ENCODE data around the gene PUM2.

Gene PUM2

DNA sequence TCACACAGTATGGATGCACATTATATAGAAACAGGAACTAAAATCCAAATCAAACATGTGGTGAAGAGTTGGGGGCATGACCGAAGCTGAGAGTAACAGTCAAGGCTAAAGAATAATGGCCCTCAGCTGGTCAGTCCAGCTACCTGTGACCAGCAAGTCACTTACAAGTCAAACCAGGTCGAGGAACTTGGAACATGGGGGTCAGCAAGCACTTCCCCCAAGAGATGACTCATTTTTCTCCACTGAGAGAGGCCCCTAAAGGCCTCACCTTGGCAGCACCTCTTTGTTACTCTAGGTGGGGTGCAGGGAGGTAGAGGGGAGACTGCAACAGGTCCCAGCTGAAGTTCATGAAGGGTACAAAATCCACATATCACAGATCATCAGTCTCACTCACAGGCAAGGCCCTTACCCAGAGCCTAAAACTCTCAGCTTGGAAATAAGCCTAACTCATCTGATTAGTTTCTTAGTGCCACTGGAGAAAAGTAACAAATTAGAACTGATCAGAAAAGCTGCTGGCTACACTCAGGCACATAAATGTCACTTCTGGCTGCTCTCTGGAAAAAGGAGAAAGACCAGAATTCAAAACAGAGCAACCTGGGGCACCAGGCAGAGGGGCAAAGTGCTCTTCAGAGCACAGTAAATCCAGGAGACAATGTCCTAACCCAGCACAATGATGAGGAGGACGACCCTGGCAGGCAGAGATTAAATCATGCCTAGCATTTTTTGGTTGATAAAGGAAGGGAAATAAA is 129.7 kb downstream of the PUM2 start:
- no peak overlapping the region for H3K4me3 ChIP-seq (ENCODE audit: low read length)
- no peak for TF ChIP-seq ZNF274 (IDR thresholded peaks at IDR 0.05; ENCODE audit: low read depth, low read length)

DNA sequence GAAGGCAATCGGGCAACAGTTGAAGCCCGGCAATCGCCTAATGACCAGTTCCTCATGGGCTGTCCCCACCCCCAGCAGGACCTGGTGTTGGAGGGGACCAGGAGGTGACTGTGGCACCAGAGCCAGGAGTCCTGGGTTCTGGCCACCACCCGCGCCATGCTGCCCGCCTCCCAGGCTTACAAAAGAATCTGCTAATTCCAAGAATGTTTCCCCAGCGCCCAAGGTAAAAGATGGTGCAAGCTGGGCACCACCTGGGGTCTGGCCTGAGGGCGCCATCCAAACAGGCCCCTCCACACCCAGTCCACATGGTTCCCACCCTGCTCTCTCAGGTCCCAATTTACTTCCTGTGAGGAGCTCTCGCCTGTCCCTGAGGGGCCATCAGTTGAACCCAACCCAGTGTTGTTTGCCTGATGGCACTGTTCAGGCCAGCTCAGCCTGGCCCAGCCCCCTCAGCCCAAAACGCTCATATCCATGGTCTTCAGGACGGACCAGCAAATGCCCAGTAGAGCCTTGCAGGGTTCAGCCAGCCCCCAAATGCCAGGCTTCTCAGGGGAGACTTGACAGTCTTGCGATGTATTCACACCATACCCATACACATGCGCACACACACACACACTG is 130.8 kb downstream of the PUM2 start:
- no peak for TF ChIP-seq ZNF274 (IDR thresholded peaks at IDR 0.05; ENCODE audit: low read depth, low read length)
- no peak overlapping the region for H3K4me3 ChIP-seq (ENCODE audit: low read length)

DNA sequence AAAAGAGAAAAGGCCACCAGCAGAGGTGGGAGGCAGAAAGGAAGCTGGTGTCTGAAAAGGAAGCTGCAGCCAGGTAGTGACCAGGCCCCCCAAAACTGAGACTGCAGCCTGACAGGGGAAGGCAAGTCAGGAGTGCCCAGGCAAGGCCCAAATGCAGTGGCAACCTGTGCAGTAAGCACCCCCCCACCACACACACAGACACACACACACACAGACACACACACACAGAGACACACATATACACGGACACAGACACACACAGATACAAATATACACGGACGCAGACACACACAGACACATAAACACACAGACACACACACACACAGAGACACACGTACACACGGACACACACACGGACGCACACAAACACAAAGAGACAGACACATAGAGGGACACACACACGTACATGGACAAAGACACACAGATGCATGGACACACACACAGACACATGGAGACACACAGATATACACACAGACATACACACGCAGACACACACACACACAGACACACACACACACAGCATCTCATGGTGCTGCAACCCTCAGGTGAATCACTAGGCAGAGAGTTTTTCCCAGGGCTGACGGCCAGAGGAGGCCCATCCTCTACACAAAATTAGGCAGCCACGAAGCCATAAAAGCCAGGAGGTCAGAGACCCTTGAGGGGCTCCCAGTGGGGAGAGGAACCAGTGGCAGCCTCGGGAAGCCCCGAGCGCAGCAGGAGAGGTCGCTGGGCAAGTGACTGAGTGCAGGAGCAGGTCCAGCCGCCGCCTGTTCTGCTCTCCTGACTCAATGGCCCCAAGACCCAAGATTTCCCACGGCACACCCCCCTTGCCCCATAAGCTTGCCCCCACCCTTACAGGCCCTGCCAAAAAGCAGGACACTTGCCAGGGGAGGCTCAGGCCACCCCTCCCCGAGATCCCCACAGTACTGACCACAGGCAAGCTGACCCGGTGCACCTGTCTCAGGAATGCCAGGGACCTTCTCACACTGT is 132.0 kb downstream of the PUM2 start:
- H3K4me3 ChIP-seq (ENCODE audit: low read length), result no peak overlapping the region
- no peak for TF ChIP-seq ZNF274 (IDR thresholded peaks at IDR 0.05; ENCODE audit: low read depth, low read length)

DNA sequence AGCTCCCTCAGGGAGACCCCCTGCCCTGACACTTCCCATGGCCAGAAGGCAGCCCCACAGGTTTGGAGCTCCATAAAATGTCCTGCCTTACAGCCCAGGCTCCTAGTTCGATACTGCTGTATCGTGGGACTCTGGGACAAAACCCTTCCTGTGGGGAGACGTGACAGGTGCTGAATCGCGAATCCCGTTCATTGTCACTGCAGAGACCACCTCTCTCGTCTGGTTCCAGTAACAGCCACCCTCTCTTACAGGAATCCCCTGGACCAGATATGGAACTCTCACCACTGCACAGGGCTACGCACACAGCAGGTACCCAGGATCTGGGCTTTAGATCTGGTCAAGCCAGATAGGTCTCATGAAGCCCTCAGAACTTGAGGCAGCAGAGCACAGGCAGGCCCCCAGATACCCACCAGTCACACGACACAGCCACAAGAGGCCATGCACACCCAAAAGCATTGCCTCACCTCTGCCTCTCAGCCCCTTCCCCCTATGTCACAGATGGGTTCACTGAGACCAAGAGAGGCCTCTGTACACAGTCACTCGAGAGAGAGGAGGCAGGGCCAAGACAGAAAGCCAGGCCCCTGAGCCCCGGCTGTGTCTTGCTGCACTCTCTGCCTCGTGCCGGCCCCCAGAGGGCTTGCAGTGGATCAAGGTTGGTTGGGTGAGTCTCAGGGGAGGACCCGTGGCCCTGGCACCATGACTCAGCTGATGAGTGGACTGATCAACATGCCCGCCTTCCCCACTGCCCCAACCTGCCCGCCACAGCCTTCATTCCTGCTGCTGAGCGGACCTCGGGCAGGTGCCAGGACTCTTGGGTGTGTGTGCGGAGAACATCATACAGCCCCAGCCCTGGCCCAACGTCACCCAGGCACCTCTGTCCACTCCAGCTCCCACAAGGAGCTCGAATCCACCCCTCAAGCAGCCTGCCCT is 133.3 kb downstream of the PUM2 start:
- no peak for TF ChIP-seq ZNF274 (IDR thresholded peaks at IDR 0.05; ENCODE audit: low read depth, low read length)
- H3K4me3 ChIP-seq (ENCODE audit: low read length), result no peak overlapping the region

DNA sequence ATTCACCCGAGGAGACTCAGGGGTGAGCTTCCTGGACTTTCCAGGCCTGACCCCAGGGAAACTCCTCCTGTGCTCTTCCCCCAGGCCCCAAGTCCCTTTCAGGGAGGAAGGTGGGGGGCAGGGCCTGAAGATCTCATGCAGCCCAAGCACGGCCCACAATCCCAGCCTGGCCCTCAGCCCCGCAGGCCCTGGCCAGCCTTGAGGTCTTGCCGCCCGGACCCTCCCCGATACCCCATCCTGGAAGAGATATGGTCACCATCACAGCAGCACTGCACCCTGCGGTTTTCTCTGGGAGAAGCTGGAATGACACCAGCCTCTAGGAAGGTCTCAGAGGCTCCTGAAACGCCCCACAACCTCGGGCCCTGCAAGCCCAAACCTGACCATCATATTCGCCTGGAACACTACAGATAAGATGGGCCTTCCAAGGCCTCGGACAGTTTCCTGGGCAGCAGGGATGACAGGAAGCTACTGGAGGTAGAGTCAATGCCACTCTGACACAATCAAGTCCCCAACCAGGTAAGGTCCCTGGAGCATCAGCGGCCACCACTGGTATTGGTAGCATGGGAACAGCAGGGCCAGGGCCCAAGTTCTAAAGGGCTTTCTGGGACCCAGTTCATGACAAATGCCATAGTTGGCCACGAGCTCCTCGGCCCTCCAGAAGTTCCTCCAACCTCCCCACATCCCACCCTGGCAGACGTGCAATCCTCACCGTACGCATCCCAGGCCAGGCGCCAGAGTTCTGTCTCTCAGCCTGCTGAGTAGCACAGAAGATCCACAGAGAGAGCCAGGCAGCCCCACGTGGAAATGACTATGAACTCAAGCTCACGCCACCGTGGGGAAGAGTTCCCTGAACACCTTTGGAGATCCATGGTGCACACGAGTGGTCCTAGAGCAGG is 134.3 kb downstream of the PUM2 start:
- H3K4me3 ChIP-seq (ENCODE audit: low read length), result no peak overlapping the region
- TF ChIP-seq ZNF274 (IDR thresholded peaks at IDR 0.05; ENCODE audit: low read depth, low read length), result no peak

DNA sequence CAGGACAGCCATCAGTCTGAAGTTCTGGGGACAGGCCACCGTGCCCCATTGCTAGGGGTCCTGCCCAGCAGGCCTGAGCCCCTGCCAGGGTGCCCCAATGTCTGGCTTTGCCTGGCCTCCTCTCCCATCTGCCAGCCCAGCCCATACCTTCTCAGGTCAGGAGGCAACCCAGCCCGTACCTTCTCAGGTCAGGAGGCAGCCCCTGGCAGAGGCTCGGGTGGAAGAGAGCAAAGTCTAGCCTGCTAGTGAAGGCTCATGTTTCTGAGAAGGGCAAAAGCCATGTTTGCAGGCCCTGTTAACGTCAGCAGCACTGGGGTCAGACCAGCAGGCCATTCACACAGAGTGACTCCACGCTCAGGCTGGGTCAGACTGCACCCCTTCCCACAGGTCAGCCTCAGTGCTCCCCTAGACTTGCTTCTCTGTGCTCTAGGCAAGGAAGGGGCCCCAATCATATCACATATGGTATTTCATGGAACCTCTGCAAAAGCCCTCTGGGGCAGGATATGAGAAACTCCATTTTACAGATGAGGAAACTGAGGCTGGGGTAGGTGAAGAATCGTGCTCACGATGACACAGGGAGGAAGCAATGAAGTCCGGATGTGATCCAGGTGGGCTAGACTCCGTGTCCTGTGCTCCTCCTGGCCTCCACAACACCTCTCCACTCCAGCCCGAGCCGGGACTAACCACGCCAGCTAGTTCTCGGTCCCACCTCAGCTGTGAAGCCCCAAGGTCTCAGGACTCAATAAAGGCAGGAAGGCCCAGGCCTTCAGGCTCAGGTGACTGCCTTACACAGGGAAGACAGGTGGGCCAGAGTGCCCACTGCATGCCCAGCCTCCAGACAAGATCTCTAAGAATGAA is 135.2 kb downstream of the PUM2 start:
- no peak for TF ChIP-seq ZNF274 (IDR thresholded peaks at IDR 0.05; ENCODE audit: low read depth, low read length)
- H3K4me3 ChIP-seq (ENCODE audit: low read length), result no peak overlapping the region

DNA sequence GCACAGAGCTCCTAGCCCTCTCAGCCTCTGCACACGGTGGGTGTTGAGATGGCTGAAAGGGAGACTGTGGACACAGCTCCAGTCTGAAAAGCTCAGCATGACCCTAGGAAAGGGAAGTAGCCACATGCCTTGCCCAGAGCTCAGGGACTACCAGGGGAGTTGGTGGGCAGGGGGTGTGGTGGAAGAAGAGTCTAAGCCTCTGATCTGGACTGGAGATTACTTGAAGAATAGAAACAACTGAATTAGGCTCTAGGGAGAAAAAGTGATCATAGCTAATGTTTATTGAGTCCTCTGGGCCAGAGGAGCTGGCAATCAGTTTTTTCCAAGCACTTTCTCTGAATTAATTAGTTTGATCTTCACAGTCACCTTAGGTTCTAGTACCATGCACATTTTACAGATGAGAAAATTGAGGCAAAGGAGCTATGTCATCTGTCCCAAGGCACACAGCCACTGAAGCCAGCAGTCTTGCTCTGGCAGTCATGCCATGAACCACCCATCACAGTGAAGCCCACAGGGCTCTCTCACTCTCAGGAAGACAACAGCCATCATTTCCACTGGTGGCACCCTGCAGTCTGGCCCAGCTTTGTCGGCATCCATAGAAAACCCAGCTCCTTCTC is 136.0 kb downstream of the PUM2 start:
- no peak overlapping the region for H3K4me3 ChIP-seq (ENCODE audit: low read length)
- TF ChIP-seq ZNF274 (IDR thresholded peaks at IDR 0.05; ENCODE audit: low read depth, low read length), result no peak

DNA sequence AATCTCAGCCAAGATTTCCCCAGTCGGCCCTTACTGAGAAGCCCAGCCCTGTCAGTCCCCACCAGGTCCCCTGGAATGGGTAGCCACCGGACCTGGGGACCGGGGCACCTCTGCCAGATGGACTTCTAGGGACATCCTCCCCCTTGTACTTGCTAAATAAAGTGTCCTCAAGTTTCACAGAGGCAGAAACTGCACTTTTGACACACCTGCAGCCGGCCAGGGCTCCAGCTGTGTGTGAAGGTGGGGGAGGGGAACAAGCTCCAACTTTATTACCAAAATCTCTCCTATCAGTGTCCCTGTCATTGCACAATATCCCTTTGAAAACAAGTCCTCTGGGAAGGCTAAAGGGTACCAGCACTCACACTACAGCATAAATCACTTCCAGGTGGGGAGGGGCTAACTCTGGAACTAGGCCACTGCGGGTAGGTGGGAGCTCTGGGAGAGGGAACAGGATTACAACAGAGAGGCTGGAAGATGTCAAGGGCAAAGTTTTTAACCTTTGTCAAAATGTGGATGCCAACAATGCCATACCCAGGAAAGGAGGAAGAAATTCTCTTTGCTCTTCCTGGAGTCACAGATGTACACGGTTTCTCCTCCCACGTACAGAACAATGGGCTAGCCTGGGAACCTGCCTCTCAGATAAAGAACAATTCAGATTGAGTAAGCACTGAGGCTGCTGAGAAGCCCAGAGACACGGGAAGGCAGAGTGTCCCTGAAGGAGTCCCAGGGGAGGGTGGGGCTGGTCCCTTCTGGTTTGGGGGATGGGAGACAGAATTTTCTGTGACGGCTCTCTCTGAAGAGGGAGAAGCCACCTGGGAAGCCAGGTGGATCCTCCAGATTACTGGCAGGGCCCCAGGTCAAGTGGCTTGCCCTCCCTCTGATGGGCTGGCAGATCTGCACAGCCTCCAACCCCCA is 136.7 kb downstream of the PUM2 start:
- H3K4me3 ChIP-seq (ENCODE audit: low read length), result no peak overlapping the region

DNA sequence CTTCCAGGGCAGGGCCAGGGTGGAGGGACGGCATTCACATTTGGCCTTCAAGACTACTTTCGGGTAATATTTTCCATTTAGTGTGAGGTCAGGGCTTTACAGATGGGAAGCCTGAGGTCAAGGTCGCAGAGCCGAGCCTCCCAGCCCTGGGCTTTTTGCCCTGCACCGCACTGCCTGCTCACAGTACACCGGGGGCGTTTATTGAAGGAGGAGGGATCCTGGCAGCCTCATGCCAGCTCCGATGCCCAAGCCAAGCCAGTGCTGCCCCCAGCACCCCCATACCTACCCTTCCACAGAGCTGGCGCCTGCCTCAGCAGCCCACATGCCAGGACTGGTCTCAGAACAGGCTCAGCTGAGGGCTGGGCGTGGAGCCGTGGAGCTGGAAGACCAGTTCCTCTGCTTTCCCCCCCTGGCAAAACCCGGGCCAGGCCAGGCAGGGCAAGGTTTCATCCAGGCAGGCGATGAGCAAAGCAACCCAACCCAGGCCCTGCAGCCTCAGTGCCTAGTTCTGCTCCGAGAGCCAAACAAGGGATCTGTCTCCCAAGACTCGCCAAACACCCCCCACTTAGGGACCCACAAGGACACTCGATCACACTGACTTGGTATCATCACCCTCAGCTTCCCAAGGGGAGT is 137.7 kb downstream of the PUM2 start:
- no peak for TF ChIP-seq ZNF274 (IDR thresholded peaks at IDR 0.05; ENCODE audit: low read depth, low read length)
- H3K4me3 ChIP-seq (ENCODE audit: low read length), result no peak overlapping the region

More for the DNA sequence above, 136.7 kb downstream of the PUM2 start:
- no peak for TF ChIP-seq ZNF274 (IDR thresholded peaks at IDR 0.05; ENCODE audit: low read depth, low read length)

DNA sequence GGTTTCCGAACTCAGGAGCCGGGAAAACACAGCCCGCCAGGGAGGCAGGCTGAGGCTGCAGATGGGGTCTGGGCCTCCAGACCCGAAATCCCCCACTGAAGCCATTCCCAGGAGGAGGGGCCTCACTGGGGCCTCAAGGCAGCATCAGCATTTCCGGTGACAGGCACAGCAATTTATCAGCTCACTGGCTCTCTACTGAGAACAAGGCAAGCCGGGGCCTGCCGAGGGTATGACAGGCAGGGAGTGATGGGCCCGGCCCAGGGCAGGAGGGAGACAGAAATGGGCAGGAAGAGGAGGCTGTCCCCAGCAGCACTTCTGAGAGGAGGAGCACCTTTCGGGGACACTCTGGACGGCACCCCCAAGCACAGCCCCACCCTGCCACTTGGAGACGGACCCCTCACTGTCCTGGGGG is 138.2 kb downstream of the PUM2 start:
- TF ChIP-seq ZNF274 (IDR thresholded peaks at IDR 0.05; ENCODE audit: low read depth, low read length), result no peak
- H3K4me3 ChIP-seq (ENCODE audit: low read length), result no peak overlapping the region

All from GM08714 (cell line).